Ovary (tissue), 9 donors: Measurements from ENCODE around the gene PSMG4. TPM values are rescaled to one million over a fixed set of nuclear protein-coding genes. Genes with fewer than 3 reads are reported as not detected.

Experiments
- DNase-seq, 5 donors: peaks; one replicate each; pipeline ENCODE4 v3.0.0-alpha.2; 2019 to 2020
- H3K27ac ChIP-seq, 2 donors: fragments of 200-600 bp; one replicate each; pipeline versions ENCODE4 v1.5.1 to v1.8.0; 2019 to 2022
- H3K27me3 ChIP-seq: fragments of 200-600 bp; one replicate; pipeline ENCODE4 v1.8.0; 2022
- H3K36me3 ChIP-seq: fragments of 200-600 bp; sonication (generic); one replicate; pipeline ENCODE4 v1.5.1; 2019
- H3K4me1 ChIP-seq: one replicate; pipeline ENCODE4 v1.8.1; 2013; ENCODE audit warnings: mild to moderate bottlenecking, moderate library complexity; ENCODE audit not compliant: insufficient read depth
- H3K4me3 ChIP-seq: fragments of 200-600 bp; sonication (generic); one replicate; pipeline ENCODE4 v1.5.1; 2017
- H3K9me3 ChIP-seq, 2 donors: fragments of 200-600 bp in 1 of 2; sonication (generic) in 1 of 2; one replicate each; pipeline versions ENCODE4 v1.5.1 to v1.8.1; 2013 to 2019; ENCODE audit warnings: mild to moderate bottlenecking in 1 of 2, moderate library complexity in 1 of 2
- CTCF ChIP-seq, 3 donors: fragments of 450-650 bp in 2 of 3; fragments of 200-600 bp in 1 of 3; IDR thresholded peaks; one replicate each; pipeline versions ENCODE4 v1.5.1 to v1.8.0; 2016 to 2022; ENCODE audit warnings: antibody characterized with exemption in 3 of 3, mild to moderate bottlenecking in 1 of 3
- EP300 ChIP-seq: sonication (generic); formaldehyde crosslinking; IDR thresholded peaks from one replicate; pipeline ENCODE4 v1.6.1; 2017; ENCODE audit warnings: antibody characterized with exemption
- POLR2A ChIP-seq: fragments of 450-650 bp; IDR thresholded peaks from one replicate; pipeline ENCODE4 v1.6.1; 2017; ENCODE audit warnings: antibody characterized with exemption, mild to moderate bottlenecking, moderate library complexity
- whole genome bisulfite sequencing, 3 donors: extraction: QIAGEN DNeasy Blood & Tissue Kit in 1 of 3; methylation state at CpG; one replicate each; pipeline versions ENCODE4 v1.1.5 to v1.1.7; 2013 to 2017; 5-methylcytosine and 5-hydroxymethylcytosine counted together
- intact Hi-C, 4 donors: fragments of 100-400 bp; cut with DNase I; formaldehyde crosslinking; loops; one replicate each; pipeline versions ENCODE4 v1.11.0 to v1.15.1; 2022 to 2023
- polyA plus RNA-seq, 2 donors: library from polyadenylated mRNA; stranded (reverse); fragments of 200-250 nt in 1 of 2; fragments of 350-450 nt in 1 of 2; fragmentation: Illumina TruSeq in 1 of 2; extraction: RNeasy Lipid Tissue Mini Kit (QIAGEN cat#74804) in 1 of 2; gene quantifications; one replicate each; pipeline ENCODE4 v1.2.3, GENCODE V29; 2013 to 2014
- total RNA-seq, 7 donors: library from RNA; depleted of rRNA in 2 of 7; stranded (reverse); fragments of >200 nt in 2 of 7; fragmentation: NEBNext Ultra II Directional in 3 of 7; extraction: Animal tissue kit (Norgen Biotek cat#: 25700) in 3 of 7; gene quantifications; one replicate each; pipeline versions ENCODE4 v1.1.0 to v1.2.4, GENCODE V29; 2016 to 2023
- donor health status: DM: no; HTN: no; CAD: no; lungs with moderate emphysema.
- donor health status: DM: no; HTN: no; CAD: no.
- donor health status: Bipolar disorder and iron deficiency.
- donor health status: DM: yes; HTN: yes; CAD: no.
- donor health status: DM: no; HTN: no; CAD: no.
- donor health status: DM: yes; HTN: yes; CAD: no.

PSMG4 gene
- total and polyA plus RNA-seq, 9 donors, result 8.5 to 34.8 (median 22.7) TPM

- H3K36me3 ChIP-seq, result no peaks in the 10 kb centered on the region
- no peak for DNase-seq
- intact Hi-C loops, result loop anchor here in 1 of 4 donors (10.0 kb wide), 1 partner anchor 47 kb away; no protein-coding TSS in a partner anchor
- H3K27ac ChIP-seq, result no peak overlapping the region
- no peaks in the 10 kb centered on the region for H3K9me3 ChIP-seq
- no peak overlapping the region for H3K4me3 ChIP-seq
- H3K27me3 ChIP-seq, result no peaks in the 10 kb centered on the region
- no peak for TF ChIP-seq EP300
- TF ChIP-seq CTCF (IDR thresholded peaks at IDR 0.05), result no peak
- TF ChIP-seq POLR2A, result no peak
- no peaks in the 10 kb centered on the region for H3K4me1 ChIP-seq
- 54 to 66% (median 56%) methylated on average over 5 of the region's 5 CpGs for WGBS, 3 donors
These were observed 47.1 kb upstream of the PSMG4 start for GRCh38 chr6:3211681-3212080.

GRCh38 chr6:3212261-3212660 lies 46.5 kb upstream of the PSMG4 start:
- intact Hi-C loops, result loop anchor here in 1 of 4 donors (10.0 kb wide), 1 partner anchor 47 kb away; no protein-coding TSS in a partner anchor
- H3K4me3 ChIP-seq, result no peak overlapping the region
- no peak for DNase-seq
- 93 to 97% (median 96%) methylated on average over 6 of the region's 6 CpGs for WGBS, 3 donors
- H3K36me3 ChIP-seq, result no peaks in the 10 kb centered on the region
- no peaks in the 10 kb centered on the region for H3K27me3 ChIP-seq
- no peaks in the 10 kb centered on the region for H3K9me3 ChIP-seq
- TF ChIP-seq CTCF (IDR thresholded peaks at IDR 0.05) (no peak), EP300 (no peak), POLR2A (no peak)
- no peak overlapping the region for H3K27ac ChIP-seq
- H3K4me1 ChIP-seq, result no peaks in the 10 kb centered on the region

GRCh38 chr6:3213334-3213695 lies 45.4 kb upstream of the PSMG4 start:
- intact Hi-C loops, result loop anchor here in 1 of 4 donors (10.0 kb wide), 1 partner anchor 49 kb away; no protein-coding TSS in a partner anchor
- H3K4me3 ChIP-seq, result no peak overlapping the region
- no peaks in the 10 kb centered on the region for H3K36me3 ChIP-seq
- WGBS, 3 donors, result 86 to 94% (median 93%) methylated on average over 2 of the region's 2 CpGs
- DNase-seq, result no peak
- TF ChIP-seq CTCF (IDR thresholded peaks at IDR 0.05) (no peak), POLR2A (no peak), EP300 (no peak)
- no peaks in the 10 kb centered on the region for H3K4me1 ChIP-seq
- H3K9me3 ChIP-seq, result no peaks in the 10 kb centered on the region
- no peak overlapping the region for H3K27ac ChIP-seq
- no peaks in the 10 kb centered on the region for H3K27me3 ChIP-seq

- no peak overlapping the region for H3K27ac ChIP-seq
- intact Hi-C loops, result loop anchor here in 1 of 4 donors (10.0 kb wide), 1 partner anchor 50 kb away; no protein-coding TSS in a partner anchor
These were observed 43.8 kb upstream of the PSMG4 start for GRCh38 chr6:3214898-3215297.

More at GRCh38 chr6:3214898-3215297, 43.8 kb upstream of the PSMG4 start:
- no peaks in the 10 kb centered on the region for H3K9me3 ChIP-seq
- DNase-seq, result no peak
- no peaks in the 10 kb centered on the region for H3K4me1 ChIP-seq
- 2 to 14% (median 5%) methylated on average over 3 of the region's 3 CpGs for WGBS, 3 donors
- TF ChIP-seq EP300 (no peak), POLR2A (no peak), CTCF (IDR thresholded peaks at IDR 0.05) (no peak)
- no peaks in the 10 kb centered on the region for H3K27me3 ChIP-seq
- no peaks in the 10 kb centered on the region for H3K36me3 ChIP-seq
- no peak overlapping the region for H3K4me3 ChIP-seq
